Neural crest cell (in vitro differentiated cells): ENCODE data around the gene PIK3CG. TPM values are rescaled to one million over a fixed set of nuclear protein-coding genes. Genes with fewer than 3 reads are reported as not detected.
"Not testable (repeated sequence)": the region's sequence is repeated elsewhere in the genome, so short reads cannot be mapped to it uniquely, and the experiment has no call there.

Source experiments
- DNase-seq: peaks from one replicate; pipeline ENCODE4 v3.0.0; 2021; ENCODE audit warnings: low read depth, mixed read lengths, low spot score
- H3K27ac Mint-ChIP-seq: one replicate; pipeline ENCODE4 v1.8.0; 2021; ENCODE audit warnings: mild to moderate bottlenecking, mixed read lengths; ENCODE audit not compliant: unreplicated experiment
- H3K27me3 Mint-ChIP-seq: 2 replicates; pipeline ENCODE4 v1.8.0; 2021; ENCODE audit warnings: low read depth, mild to moderate bottlenecking, mixed read lengths
- H3K36me3 Mint-ChIP-seq: 2 replicates; pipeline ENCODE4 v1.8.0; 2021; ENCODE audit warnings: low read depth, mild to moderate bottlenecking, mixed read lengths
- H3K4me1 Mint-ChIP-seq: 2 replicates; pipeline ENCODE4 v1.8.0; 2021; ENCODE audit warnings: mixed read lengths
- H3K4me3 Mint-ChIP-seq: one replicate; pipeline ENCODE4 v1.8.0; 2021; ENCODE audit warnings: mild to moderate bottlenecking, mixed read lengths
- H3K9me3 Mint-ChIP-seq: 2 replicates; pipeline ENCODE4 v1.8.0; 2021; ENCODE audit warnings: mixed read lengths
- total RNA-seq: library from RNA; stranded (reverse); gene quantifications from 2 replicates; pipeline ENCODE4 v1.2.1, GENCODE V29; 2021
- TF ChIP-seq, protein P1 (sequence below): fragments of 200-600 bp; sonication (generic); conservative IDR thresholded peaks from 2 replicates; pipeline ENCODE4 v1.5.0; 2021; ENCODE audit warnings: antibody characterized with exemption, mild to moderate bottlenecking

Gene PIK3CG
- total RNA-seq, 1 donor from 2014 or later = not detected

DNA sequence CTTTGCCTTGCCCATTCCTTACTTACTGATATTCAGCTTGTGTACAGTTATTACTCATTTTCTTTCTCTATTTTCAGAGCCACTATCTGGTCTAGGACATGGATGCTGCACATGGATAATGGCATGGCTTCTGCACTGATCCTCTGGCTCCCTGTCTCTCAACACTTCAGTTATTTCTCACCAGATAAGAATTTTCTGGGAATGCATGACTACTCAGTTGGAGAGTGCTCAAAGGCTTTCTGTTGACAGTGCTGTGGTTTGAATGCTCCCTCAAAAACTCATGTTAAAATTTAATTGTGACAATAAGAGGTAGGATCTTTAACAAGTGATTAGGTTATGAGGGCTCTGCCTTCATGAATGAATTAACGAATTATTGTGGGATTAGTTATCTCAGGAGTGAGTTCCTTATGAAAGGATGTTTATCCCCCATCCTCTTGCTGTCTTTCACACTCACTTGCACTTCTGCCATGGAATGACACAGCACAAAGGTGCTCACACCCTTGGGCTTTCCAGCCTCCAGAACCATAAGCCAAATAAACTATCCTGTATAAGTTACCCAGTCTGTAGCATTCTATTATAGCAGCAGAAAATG lies 16.1 kb upstream of the PIK3CG start:
- DNase-seq = no peak
- Mint-ChIP-seq H3K4me1 (no peaks in the 10 kb centered on the region), H3K4me3 (no peak overlapping the region), H3K36me3 (no peaks in the 10 kb centered on the region), H3K27ac (no peak overlapping the region), H3K9me3 (peaks cover 4% of the 10 kb centered on the region), H3K27me3 (peaks cover 3% of the 10 kb centered on the region)
- TF ChIP-seq, protein P1, sequence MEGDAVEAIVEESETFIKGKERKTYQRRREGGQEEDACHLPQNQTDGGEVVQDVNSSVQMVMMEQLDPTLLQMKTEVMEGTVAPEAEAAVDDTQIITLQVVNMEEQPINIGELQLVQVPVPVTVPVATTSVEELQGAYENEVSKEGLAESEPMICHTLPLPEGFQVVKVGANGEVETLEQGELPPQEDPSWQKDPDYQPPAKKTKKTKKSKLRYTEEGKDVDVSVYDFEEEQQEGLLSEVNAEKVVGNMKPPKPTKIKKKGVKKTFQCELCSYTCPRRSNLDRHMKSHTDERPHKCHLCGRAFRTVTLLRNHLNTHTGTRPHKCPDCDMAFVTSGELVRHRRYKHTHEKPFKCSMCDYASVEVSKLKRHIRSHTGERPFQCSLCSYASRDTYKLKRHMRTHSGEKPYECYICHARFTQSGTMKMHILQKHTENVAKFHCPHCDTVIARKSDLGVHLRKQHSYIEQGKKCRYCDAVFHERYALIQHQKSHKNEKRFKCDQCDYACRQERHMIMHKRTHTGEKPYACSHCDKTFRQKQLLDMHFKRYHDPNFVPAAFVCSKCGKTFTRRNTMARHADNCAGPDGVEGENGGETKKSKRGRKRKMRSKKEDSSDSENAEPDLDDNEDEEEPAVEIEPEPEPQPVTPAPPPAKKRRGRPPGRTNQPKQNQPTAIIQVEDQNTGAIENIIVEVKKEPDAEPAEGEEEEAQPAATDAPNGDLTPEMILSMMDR = no peak

- not testable (repeated sequence) for H3K27me3 Mint-ChIP-seq, H3K4me3 Mint-ChIP-seq, H3K4me1 Mint-ChIP-seq, H3K9me3 Mint-ChIP-seq, H3K36me3 Mint-ChIP-seq, H3K27ac Mint-ChIP-seq, DNase-seq
Measured at GRCh38 chr7:106851632-106852031, 13.4 kb upstream of the PIK3CG start.

DNA sequence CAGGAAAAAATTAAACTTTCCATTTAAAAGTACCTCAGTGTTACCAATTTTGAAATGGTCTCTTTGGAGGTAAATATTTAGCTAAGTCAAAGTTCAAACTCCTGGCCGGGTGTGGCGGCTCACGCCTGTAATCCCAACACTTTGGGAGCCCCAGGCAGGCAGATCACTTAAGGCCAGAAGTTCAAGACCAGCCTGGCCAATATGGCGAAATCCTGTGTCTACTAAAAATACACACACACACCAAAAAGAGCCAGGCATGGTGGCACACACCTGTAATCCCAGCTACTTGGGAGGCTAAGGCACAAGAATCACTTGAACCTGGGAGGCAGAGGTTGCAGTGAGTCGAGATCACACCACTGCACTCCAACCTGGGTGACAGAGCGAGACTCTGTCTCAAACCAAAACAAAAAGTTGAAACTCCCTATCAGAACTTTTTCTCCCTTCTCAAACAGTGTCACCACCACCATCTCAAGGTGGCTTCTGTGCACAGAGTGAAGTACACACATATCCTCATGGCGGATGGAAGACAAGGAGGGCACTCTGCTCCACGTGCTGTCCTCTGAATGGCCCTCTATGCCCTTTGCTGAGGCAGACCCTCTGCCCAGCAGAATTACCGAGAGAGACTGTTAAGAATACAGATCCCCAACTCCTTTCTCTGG lies 11.7 kb upstream of the PIK3CG start:
- DNase-seq = no peak
- TF ChIP-seq, protein P1 = no peak
- Mint-ChIP-seq H3K36me3 (no peaks in the 10 kb centered on the region), H3K9me3 (peaks cover 4% of the 10 kb centered on the region), H3K4me1 (no peaks in the 10 kb centered on the region), H3K27ac (no peak overlapping the region), H3K27me3 (no peaks in the 10 kb centered on the region), H3K4me3 (no peak overlapping the region)

GRCh38 chr7:106855540-106856132 lies 9.4 kb upstream of the PIK3CG start:
- Mint-ChIP-seq H3K36me3 (no peaks in the 10 kb centered on the region), H3K9me3 (peaks cover 4% of the 10 kb centered on the region), H3K4me1 (no peaks in the 10 kb centered on the region), H3K27ac (no peak overlapping the region), H3K27me3 (no peaks in the 10 kb centered on the region), H3K4me3 (no peak overlapping the region)
- no peak for DNase-seq
- TF ChIP-seq, protein P1 = no peak

- H3K4me1 Mint-ChIP-seq = no peaks in the 10 kb centered on the region
- no peak overlapping the region for H3K27ac Mint-ChIP-seq
- TF ChIP-seq, protein P1 = no peak
Measured at GRCh38 chr7:106858618-106859532, 6.2 kb upstream of the PIK3CG start.

More at GRCh38 chr7:106858618-106859532, 6.2 kb upstream of the PIK3CG start:
- H3K36me3 Mint-ChIP-seq = no peaks in the 10 kb centered on the region
- no peaks in the 10 kb centered on the region for H3K27me3 Mint-ChIP-seq
- H3K9me3 Mint-ChIP-seq = peaks cover 2% of the 10 kb centered on the region
- no peak for DNase-seq
- no peak overlapping the region for H3K4me3 Mint-ChIP-seq
